ENCODE measurements around the gene CCDC40. TPM values are rescaled to one million over a fixed set of nuclear protein-coding genes. Genes with fewer than 3 reads are reported as not detected.
"Not testable (repeated sequence)": the region's sequence is repeated elsewhere in the genome, so short reads cannot be mapped to it uniquely, and the experiment has no call there.

The CCDC40 gene
- total RNA-seq, 1 donor from 2014 or later = 4.4 TPM

DNA sequence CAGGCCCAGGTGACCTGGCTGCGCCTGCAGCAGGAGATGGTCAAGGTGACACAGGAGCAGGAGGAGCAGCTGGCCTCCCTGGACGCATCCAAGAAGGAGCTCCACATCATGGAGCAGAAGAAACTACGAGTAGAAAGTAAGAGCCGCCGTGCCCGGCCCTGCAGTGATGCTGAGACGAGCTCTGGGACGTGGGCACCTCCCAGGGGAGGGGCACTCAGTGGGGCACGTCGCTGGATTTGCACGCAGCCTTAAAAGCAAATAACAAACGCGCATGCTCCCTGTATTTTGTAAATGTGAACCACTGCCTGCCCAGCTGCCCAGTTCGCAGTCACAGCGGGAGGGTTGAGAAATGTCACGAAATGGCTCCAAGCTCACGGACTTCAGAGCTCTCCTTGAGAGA is 49.6 kb downstream of the CCDC40 start:
- TF ChIP-seq, protein P1, sequence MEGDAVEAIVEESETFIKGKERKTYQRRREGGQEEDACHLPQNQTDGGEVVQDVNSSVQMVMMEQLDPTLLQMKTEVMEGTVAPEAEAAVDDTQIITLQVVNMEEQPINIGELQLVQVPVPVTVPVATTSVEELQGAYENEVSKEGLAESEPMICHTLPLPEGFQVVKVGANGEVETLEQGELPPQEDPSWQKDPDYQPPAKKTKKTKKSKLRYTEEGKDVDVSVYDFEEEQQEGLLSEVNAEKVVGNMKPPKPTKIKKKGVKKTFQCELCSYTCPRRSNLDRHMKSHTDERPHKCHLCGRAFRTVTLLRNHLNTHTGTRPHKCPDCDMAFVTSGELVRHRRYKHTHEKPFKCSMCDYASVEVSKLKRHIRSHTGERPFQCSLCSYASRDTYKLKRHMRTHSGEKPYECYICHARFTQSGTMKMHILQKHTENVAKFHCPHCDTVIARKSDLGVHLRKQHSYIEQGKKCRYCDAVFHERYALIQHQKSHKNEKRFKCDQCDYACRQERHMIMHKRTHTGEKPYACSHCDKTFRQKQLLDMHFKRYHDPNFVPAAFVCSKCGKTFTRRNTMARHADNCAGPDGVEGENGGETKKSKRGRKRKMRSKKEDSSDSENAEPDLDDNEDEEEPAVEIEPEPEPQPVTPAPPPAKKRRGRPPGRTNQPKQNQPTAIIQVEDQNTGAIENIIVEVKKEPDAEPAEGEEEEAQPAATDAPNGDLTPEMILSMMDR (IDR thresholded peaks at IDR 0.05; ENCODE audit: insufficient read depth, low read length, poor library complexity, severe bottlenecking) = no peak

DNA sequence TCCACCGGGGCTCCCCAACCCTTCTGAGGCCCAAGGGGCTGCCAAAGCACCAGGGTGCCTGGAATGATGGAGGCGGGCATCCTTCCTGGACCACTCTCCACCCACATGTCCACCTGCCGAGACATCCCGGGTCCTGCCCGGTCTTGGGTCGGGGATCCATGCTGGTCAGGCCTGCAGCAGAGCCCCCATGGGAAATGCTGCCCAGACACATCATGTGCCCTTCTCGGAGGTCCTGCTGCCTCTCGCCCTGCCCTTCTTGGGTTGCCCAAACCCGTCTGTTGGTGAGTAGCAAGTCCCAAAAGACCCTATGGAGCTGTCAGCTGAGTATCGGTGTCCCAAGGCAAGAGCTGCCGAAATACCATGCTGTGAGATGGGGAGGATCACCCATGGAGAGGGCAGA is 50.2 kb downstream of the CCDC40 start:
- Histone ChIP-seq H3K27me3 (ENCODE audit: control insufficient read depth, insufficient read depth, low read length) (peaks cover 8% of the 10 kb centered on the region), H3K4me3 (ENCODE audit: low read depth, low read length) (no peak overlapping the region), H3K36me3 (ENCODE audit: control insufficient read depth, insufficient read depth, low read length) (no peaks in the 10 kb centered on the region)
- DNase-seq (ENCODE audit: low read depth) = no peak
- TF ChIP-seq, protein P1 (IDR thresholded peaks at IDR 0.05; ENCODE audit: insufficient read depth, low read length, poor library complexity, severe bottlenecking) = no peak

More for the DNA sequence above, 49.6 kb downstream of the CCDC40 start:
- Histone ChIP-seq H3K36me3 (ENCODE audit: control insufficient read depth, insufficient read depth, low read length) (no peaks in the 10 kb centered on the region), H3K4me3 (ENCODE audit: low read depth, low read length) (no peak overlapping the region), H3K27me3 (ENCODE audit: control insufficient read depth, insufficient read depth, low read length) (peaks cover 8% of the 10 kb centered on the region)
- DNase-seq (ENCODE audit: low read depth) = no peak

DNA sequence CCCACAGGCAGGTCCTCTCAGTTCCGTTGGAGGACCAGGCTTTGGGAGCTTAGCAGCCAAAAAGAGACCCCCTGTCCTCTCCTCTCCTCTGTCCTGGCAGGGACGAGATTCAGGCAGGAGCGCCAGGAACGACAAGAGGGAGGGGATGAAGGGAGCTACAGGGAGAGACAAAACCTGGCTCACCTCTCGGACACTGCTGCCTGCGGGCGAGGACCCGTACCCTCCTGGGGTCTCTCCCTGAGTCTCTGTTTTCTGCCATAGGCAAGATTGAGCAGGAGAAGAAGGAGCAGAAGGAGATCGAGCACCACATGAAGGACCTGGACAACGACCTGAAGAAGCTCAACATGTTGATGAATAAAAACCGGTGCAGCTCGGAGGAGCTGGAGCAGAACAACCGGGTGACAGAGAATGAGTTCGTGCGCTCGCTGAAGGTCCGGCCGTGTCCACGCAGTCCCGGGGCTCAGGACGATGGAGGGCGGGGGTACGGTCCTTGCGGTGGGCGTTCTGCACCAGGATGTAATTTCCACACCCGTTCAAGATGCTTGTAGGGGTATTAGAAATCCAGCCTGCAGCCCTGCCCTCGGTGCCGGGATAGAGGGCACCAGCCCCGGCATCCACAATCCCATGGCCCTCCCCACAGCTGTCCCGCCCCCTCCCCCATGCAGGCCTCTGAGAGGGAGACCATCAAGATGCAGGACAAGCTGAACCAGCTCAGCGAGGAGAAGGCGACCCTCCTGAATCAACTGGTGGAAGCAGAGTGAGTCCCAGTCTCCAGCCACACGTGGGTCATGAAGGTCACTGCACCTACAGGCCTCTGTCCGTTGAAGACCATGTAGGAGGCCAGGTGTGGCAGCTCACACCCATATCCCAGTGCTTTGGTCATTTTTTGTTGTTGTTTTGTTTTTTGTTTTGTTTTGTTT is 51.2 kb downstream of the CCDC40 start:
- DNase-seq (ENCODE audit: low read depth) = no peak
- no peaks in the 10 kb centered on the region for H3K36me3 ChIP-seq (ENCODE audit: control insufficient read depth, insufficient read depth, low read length)
- peaks cover 8% of the 10 kb centered on the region for H3K27me3 ChIP-seq (ENCODE audit: control insufficient read depth, insufficient read depth, low read length)
- TF ChIP-seq, protein P1 (IDR thresholded peaks at IDR 0.05; ENCODE audit: insufficient read depth, low read length, poor library complexity, severe bottlenecking) = no peak
- H3K4me3 ChIP-seq (ENCODE audit: low read depth, low read length) = no peak overlapping the region

DNA sequence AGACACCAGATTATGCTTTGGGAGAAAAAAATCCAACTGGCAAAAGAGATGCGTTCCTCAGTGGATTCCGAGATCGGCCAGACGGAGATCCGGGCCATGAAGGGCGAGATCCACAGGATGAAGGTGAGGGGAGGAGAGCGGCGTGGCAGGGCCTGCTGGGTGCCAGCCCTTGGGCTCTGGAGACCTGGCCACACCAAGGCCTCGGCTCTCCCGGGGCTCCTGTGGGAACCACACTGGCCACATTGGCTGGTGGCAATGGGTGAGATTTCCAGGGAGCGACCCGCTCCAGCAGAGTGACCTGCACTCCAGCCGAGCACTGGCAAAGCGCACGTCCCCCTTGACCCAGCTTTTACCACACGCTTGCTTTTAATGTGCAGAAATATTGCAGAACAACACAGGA is 53.3 kb downstream of the CCDC40 start:
- Histone ChIP-seq H3K4me3 (ENCODE audit: low read depth, low read length) (no peak overlapping the region), H3K36me3 (ENCODE audit: control insufficient read depth, insufficient read depth, low read length) (no peaks in the 10 kb centered on the region), H3K27me3 (ENCODE audit: control insufficient read depth, insufficient read depth, low read length) (peaks cover 6% of the 10 kb centered on the region)
- no peak for DNase-seq (ENCODE audit: low read depth)
- TF ChIP-seq, protein P1 (IDR thresholded peaks at IDR 0.05; ENCODE audit: insufficient read depth, low read length, poor library complexity, severe bottlenecking) = no peak

DNA sequence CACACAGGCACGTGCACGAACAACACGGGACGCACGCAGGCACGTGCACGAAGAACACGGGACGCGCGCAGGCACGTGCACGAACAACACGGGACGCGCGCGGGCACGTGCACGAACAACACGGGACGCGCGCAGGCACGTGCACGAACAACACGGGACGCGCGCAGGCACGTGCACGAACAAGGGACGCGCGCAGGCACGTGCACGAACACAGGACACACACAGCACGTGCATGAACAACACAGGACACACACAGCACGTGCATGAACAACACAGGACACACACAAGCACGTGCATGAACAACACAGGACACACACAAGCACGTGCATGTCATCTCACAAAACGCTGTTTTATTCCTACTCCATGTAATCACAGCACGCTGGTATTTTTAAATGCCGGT is 53.7 kb downstream of the CCDC40 start:
- DNase-seq (ENCODE audit: low read depth); H3K27me3 ChIP-seq (ENCODE audit: control insufficient read depth, insufficient read depth, low read length); H3K4me3 ChIP-seq (ENCODE audit: low read depth, low read length); H3K36me3 ChIP-seq (ENCODE audit: control insufficient read depth, insufficient read depth, low read length): not testable (repeated sequence)

DNA sequence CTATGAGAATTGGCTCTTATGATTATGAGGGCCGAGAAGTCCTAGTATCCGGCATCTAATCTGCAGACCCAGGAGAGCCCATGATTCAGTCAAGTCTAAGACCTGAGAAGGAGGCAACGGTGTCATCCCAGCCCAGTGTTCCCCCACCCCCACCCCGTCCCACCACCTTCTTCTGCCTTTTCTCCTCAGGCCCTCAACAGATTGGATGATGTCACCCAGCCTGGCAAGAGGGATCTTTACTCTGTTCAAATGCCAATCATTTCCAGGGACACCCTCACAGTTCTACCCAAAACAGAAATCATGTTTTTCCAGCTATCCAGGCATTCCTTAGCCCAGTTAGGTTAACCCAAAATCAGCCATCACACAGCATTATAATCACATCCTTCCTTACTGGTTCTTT is 54.9 kb downstream of the CCDC40 start:
- DNase-seq (ENCODE audit: low read depth) = no peak
- H3K27me3 ChIP-seq (ENCODE audit: control insufficient read depth, insufficient read depth, low read length) = peaks cover 6% of the 10 kb centered on the region
- TF ChIP-seq, protein P1 (IDR thresholded peaks at IDR 0.05; ENCODE audit: insufficient read depth, low read length, poor library complexity, severe bottlenecking) = no peak
- H3K36me3 ChIP-seq (ENCODE audit: control insufficient read depth, insufficient read depth, low read length) = no peaks in the 10 kb centered on the region
- H3K4me3 ChIP-seq (ENCODE audit: low read depth, low read length) = no peak overlapping the region
